COR-L47 (cell line): ENCODE results near the gene PCDHA6.
"Not testable (repeated sequence)": the region's sequence is repeated elsewhere in the genome, so short reads cannot be mapped to it uniquely, and the experiment has no call there.

ENCODE experiments used
- DNase-seq: peaks from one replicate; lab custom pipeline; 2025; lab: John Stamatoyannopoulos, UW

PCDHA6 gene

DNA sequence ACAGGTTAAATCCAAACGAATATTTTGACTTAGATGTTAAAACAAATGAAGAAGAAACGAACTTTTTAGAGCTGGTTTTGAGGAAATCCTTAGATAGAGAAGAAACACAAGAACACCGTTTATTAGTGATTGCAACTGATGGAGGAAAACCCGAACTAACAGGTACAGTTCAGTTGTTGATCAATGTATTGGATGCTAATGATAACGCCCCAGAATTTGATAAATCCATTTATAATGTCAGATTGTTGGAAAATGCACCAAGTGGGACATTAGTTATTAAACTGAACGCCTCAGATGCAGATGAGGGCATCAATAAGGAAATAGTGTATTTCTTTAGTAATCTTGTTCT, 5.5 kb upstream of the PCDHA6 start:
- no peak for DNase-seq

DNA sequence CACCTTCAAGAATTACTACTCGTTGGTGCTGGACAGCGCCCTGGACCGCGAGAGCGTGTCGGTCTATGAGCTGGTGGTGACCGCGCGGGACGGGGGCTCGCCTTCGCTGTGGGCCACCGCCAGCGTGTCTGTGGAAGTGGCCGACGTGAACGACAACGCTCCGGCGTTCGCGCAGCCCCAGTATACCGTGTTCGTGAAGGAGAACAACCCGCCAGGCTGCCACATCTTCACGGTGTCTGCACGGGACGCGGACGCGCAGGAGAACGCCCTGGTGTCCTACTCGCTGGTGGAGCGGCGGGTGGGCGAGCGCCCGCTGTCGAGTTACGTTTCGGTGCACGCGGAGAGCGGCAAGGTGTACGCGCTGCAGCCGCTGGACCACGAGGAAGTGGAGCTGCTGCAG, 4.8 kb upstream of the PCDHA6 start:
- DNase-seq = not testable (repeated sequence)

DNA sequence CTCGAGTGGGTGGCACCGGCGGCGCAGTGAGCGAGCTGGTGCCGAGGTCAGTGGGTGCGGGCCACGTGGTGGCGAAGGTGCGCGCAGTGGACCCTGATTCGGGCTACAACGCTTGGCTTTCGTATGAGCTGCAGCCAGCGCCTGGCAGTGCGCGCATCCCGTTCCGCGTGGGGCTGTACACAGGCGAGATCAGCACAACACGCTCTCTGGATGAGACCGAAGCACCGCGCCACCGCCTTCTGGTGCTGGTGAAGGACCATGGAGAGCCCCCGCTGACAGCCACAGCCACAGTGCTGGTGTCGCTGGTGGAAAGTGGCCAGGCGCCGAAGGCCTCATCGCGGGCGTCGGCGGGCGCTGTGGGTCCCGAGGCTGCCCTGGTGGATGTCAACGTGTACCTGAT, 4.3 kb upstream of the PCDHA6 start:
- DNase-seq = no peak

DNA sequence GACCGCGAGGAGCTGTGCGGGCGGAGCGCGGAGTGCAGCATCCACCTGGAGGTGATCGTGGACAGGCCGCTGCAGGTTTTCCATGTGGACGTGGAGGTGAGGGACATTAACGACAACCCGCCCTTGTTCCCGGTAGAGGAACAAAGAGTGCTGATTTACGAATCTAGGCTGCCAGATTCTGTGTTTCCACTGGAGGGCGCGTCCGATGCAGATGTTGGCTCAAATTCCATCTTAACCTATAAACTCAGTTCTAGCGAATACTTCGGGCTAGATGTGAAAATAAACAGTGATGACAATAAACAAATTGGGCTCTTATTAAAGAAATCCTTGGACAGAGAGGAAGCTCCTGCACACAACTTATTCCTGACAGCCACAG, 590 bp downstream of the PCDHA6 start:
- no peak for DNase-seq

DNA sequence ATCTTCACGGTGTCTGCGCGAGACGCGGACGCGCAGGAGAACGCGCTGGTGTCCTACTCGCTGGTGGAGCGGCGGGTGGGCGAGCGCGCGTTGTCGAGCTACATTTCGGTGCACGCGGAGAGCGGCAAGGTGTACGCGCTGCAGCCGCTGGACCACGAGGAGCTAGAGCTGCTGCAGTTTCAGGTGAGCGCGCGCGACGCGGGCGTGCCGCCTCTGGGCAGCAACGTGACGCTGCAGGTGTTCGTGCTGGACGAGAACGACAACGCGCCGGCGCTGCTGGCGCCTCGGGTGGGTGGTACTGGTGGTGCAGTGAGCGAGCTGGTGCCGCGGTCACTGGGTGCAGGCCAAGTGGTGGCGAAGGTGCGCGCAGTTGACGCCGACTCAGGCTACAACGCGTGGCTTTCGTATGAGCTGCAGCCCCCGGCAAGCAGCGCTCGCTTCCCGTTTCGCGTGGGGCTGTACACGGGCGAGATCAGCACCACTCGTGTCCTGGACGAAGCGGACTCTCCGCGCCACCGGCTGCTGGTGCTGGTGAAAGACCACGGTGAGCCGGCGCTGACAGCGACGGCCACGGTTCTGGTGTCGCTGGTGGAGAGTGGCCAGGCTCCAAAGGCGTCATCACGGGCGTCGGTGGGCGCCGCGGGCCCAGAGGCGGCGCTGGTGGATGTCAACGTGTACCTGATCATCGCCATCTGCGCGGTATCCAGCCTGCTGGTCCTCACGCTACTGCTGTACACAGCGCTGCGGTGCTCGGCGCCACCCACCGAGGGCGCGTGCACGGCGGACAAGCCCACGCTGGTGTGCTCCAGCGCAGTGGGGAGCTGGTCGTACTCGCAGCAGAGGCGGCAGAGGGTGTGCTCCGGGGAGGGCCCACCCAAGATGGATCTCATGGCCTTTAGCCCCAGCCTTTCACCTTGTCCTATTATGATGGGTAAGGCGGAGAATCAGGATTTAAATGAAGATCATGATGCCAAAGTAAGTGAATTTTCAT, 2.0 kb downstream of the PCDHA6 start:
- DNase-seq = not testable (repeated sequence)

DNA sequence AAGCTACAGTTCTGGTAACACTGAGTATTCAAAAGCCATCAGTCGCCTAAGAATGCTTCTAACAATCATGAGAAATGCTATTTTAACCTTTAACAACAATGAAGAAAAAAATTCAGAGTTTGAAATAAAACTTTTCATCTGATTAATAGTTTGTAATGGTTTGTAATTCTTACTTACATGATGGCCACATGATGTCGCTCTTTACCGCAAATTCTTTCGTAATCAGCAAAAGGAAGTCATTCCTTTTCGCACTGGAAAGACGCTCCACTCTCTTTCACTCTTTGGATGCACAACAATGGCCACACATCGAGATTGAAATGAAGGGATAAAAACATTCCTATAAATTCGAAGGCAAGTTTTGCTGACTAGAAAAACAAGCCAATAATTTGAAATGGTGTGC, 6.2 kb downstream of the PCDHA6 start, which contains the start of gene PCDHA7:
TSS of gene PCDHA7 (plus strand) at position 277 of the 400 bp plus-strand sequence. CDS start at position 392, 115 bp downstream.
- DNase-seq = no peak

DNA sequence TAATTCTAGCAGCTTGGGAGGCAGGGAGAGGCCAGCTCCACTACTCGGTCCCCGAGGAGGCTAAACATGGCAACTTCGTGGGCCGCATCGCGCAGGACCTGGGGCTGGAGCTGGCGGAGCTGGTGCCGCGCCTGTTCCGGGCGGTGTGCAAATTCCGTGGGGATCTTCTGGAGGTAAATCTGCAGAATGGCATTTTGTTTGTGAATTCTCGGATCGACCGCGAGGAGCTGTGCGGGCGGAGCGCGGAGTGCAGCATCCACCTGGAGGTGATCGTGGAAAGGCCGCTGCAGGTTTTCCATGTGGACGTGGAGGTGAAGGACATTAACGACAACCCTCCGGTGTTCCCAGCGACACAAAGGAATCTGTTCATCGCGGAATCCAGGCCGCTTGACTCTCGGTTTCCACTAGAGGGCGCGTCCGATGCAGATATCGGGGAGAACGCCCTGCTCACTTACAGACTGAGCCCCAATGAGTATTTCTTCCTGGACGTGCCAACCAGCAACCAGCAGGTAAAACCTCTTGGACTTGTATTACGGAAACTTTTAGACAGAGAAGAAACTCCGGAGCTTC, 6.8 kb downstream of the PCDHA6 start:
- DNase-seq = not testable (repeated sequence)

DNA sequence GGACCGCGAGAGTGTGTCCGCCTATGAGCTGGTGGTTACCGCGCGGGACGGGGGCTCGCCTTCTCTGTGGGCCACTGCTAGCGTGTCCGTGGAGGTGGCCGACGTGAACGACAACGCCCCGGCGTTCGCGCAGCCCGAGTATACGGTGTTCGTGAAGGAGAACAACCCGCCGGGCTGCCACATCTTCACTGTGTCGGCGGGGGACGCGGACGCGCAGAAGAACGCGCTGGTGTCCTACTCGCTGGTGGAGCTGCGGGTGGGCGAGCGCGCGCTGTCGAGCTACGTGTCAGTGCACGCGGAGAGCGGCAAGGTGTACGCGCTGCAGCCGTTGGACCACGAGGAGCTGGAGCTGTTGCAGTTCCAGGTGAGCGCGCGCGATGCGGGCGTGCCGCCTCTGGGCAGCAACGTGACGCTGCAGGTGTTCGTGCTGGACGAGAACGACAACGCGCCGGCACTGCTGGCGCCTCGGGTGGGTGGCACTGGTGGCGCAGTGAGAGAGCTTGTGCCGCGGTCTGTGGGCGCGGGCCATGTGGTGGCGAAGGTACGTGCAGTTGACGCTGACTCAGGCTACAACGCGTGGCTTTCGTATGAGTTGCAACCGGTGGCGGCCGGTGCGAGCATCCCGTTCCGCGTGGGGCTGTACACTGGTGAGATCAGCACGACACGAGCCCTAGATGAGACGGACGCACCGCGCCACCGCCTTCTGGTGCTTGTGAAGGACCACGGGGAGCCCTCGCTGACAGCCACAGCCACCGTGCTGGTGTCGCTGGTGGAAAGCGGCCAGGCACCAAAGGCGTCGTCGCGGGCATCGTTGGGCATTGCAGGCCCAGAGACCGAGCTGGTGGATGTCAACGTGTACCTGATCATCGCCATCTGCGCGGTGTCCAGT, 8.1 kb downstream of the PCDHA6 start:
- DNase-seq = no peak

DNA sequence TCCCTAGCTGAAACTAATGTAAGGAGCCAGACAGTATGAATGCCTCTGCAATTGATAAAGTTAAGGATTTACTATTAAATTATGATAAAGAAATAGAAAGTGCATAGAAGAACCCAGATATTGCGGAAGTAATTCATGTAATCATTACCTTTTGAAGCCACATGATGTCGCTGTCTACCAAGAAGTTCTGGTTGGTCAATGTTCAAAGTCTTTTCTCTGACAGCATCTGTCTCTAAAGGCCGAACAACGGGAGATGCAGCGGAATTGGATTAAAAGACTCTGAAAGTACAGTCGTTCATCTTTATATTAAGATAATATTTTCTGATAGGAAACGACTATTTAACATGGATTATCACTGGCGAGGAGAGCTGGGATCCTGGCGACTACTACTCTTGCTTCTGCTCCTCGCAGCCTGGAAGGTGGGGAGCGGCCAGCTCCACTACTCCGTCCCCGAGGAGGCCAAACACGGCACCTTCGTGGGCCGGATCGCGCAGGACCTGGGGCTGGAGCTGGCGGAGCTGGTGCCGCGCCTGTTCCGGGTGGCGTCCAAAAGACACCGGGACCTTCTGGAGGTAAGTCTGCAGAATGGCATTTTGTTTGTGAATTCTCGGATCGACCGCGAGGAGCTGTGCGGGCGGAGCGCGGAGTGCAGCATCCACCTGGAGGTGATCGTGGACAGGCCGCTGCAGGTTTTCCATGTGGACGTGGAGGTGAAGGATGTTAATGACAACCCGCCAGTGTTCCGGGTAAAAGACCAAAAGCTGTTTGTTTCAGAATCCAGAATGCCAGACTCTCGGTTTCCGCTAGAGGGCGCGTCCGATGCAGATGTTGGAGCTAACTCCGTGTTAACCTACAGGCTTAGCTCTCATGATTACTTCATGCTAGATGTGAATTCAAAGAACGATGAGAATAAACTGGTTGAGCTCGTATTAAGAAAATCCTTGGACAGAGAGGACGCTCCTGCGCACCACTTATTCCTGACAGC, 13.5 kb downstream of the PCDHA6 start, which contains the start of gene PCDHA8:
TSS of gene PCDHA8 (plus strand) at position 210 of the 985 bp plus-strand sequence. CDS start at position 345, 135 bp downstream.
- no peak for DNase-seq

DNA sequence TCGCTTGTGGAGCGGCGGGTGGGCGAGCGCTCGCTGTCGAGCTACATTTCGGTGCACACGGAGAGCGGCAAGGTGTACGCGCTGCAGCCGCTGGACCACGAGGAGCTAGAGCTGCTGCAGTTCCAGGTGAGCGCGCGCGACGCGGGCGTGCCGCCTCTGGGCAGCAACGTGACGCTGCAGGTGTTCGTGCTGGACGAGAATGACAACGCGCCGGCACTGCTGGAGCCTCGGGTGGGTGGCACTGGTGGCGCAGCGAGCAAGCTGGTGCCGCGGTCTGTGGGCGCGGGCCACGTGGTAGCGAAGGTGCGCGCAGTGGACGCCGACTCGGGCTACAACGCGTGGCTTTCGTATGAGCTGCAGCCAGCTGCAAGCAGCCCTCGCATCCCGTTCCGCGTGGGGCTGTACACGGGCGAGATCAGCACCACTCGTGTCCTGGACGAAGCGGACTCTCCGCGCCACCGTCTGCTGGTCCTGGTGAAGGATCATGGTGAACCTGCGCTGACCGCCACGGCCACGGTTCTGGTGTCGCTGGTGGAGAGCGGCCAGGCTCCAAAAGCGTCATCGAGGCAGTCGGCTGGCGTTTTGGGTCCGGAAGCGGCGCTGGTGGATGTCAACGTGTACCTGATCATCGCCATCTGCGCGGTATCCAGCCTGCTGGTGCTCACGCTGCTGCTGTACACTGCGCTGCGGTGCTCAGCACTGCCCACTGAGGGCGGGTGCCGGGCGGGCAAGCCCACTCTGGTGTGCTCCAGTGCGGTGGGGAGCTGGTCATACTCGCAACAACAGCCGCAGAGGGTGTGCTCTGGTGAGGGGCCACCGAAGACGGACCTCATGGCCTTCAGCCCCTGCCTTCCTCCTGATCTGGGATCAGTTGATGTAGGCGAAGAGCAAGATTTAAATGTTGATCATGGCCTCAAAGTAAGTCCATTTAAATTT, 15.3 kb downstream of the PCDHA6 start:
- DNase-seq = no peak

DNA sequence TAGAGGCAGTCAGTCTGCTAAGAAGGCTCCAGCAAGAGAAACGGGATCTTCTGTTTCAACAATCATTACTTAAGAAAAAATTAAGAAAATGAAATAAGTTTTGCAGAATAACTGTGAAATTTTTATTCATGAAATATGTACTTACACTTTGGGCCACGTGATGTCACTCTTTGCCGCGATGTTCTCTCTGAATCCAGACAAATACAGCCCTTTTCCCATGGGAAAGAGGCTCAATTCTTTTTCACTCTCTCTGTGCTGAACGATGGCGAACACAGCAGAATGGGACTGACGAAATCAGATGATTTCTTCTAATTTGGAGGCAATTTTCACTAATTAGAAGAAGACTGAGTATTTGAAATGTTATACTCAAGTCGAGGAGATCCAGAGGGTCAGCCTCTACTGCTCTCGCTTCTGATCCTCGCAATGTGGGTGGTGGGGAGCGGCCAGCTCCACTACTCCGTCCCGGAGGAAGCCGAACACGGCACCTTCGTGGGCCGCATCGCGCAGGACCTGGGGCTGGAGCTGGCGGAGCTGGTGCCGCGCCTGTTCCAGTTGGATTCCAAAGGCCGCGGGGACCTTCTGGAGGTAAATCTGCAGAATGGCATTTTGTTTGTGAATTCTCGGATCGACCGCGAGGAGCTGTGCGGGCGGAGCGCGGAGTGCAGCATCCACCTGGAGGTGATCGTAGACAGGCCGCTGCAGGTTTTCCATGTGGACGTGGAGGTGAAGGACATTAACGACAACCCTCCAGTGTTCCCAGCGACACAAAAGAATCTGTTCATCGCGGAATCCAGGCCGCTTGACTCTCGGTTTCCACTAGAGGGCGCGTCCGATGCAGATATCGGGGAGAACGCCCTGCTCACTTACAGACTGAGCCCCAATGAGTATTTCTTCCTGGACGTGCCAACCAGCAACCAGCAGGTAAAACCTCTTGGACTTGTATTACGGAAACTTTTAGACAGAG, 20.7 kb downstream of the PCDHA6 start, which contains the start of gene PCDHA9:
TSS of gene PCDHA9 (plus strand) at position 244 of the 964 bp plus-strand sequence. CDS start at position 358, 114 bp downstream.
- not testable (repeated sequence) for DNase-seq

DNA sequence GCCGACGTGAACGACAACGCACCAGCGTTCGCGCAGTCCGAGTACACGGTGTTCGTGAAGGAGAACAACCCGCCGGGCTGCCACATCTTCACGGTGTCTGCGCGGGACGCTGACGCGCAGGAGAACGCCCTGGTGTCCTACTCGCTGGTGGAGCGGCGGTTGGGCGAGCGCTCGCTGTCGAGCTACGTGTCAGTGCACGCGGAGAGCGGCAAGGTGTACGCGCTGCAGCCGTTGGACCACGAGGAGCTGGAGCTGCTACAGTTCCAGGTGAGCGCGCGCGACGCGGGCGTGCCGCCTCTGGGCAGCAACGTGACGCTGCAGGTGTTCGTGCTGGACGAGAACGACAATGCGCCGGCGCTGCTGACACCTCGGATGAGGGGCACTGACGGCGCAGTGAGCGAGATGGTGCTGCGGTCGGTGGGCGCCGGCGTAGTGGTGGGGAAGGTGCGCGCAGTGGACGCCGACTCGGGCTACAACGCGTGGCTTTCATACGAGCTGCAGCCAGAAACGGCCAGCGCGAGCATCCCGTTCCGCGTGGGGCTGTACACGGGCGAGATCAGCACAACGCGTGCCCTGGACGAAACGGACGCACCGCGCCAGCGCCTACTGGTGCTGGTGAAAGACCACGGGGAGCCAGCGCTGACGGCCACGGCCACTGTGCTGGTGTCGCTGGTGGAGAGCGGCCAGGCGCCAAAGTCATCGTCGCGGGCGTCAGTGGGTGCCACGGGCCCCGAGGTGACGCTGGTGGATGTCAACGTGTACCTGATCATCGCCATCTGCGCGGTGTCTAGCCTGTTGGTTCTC, 22.3 kb downstream of the PCDHA6 start:
- DNase-seq = not testable (repeated sequence)

DNA sequence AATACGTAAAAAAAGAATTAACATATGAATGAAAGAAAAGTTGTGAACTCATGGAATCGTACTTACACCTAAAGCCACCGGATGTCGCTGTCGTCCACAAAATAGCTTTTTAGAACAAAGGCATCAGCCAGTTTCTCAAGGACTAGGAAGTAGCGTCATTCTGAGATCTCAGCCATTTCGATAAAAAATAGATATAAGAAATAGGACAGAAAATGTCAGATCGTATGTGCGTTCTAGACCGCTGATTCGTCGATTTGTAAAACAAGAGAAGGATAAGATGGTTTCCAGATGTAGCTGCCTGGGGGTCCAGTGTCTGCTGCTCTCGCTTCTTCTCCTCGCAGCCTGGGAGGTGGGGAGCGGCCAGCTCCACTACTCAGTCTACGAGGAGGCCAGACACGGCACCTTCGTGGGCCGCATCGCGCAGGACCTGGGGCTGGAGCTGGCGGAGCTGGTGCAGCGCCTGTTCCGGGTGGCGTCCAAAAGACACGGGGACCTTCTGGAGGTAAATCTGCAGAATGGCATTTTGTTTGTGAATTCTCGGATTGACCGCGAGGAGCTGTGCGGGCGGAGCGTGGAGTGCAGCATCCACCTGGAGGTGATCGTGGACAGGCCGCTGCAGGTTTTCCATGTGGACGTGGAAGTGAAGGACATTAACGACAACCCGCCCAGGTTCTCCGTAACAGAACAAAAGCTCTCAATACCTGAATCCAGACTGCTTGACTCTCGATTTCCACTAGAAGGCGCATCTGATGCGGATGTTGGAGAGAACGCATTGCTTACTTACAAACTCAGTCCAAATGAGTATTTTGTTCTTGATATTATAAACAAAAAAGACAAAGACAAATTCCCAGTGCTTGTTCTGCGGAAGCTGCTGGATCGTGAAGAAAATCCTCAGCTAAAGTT, 28.3 kb downstream of the PCDHA6 start, which contains the start of gene PCDHA10:
TSS of gene PCDHA10 (plus strand) at position 126 of the 903 bp plus-strand sequence. CDS start at position 278, 152 bp downstream.
- no peak for DNase-seq

DNA sequence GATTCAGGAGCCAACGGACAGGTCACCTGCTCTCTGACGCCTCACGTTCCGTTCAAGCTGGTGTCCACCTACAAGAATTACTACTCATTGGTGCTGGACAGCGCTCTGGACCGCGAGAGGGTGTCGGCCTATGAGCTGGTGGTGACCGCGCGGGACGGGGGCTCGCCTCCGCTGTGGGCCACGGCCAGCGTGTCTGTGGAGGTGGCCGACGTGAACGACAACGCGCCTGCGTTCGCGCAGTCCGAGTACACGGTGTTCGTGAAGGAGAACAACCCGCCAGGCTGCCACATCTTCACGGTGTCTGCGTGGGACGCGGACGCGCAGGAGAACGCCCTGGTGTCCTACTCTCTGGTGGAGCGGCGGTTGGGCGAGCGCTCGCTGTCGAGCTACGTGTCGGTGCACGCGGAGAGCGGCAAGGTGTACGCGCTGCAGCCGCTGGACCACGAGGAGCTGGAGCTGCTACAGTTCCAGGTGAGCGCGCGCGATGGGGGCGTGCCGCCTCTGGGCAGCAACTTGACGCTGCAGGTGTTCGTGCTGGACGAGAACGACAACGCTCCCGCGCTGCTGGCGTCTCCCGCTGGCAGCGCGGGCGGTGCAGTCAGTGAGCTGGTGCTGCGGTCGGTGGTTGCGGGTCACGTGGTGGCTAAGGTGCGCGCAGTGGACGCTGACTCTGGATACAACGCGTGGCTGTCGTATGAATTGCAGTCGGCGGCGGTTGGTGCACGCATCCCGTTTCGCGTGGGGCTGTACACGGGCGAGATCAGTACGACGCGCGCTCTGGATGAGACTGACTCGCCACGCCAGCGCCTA, 29.6 kb downstream of the PCDHA6 start:
- no peak for DNase-seq

DNA sequence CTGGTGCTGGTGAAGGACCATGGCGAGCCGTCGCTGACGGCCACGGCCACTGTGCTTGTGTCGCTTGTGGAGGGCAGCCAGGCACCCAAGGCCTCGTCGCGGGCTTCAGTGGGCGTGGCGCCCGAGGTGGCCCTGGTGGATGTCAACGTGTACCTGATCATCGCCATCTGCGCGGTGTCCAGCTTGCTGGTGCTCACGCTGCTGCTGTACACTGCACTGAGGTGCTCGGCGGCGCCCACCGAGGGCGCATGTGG, 30.2 kb downstream of the PCDHA6 start:
- DNase-seq = no peak
